ENCODE data around the gene EPHB1.

- no peak for TF ChIP-seq ZNF274 (IDR thresholded peaks at IDR 0.05; ENCODE audit: low read depth, low read length)
- no peak for TF ChIP-seq SUZ12 (IDR thresholded peaks at IDR 0.05; ENCODE audit: extremely low read depth, insufficient read depth, insufficient read length)
- no peak for TF ChIP-seq YY1 (IDR thresholded peaks at IDR 0.05; ENCODE audit: insufficient read depth, insufficient read length)
Measured at GRCh38 chr3:135131290-135131689, 336.2 kb downstream of the EPHB1 start.

Data from NT2/D1 (cell line).